Measurements from ENCODE around the gene NEK6. TPM values are rescaled to one million over a fixed set of nuclear protein-coding genes. Genes with fewer than 3 reads are reported as not detected.

The NEK6 gene
- total RNA-seq, 1 donor from 2014 or later, result 7.7 TPM

DNA sequence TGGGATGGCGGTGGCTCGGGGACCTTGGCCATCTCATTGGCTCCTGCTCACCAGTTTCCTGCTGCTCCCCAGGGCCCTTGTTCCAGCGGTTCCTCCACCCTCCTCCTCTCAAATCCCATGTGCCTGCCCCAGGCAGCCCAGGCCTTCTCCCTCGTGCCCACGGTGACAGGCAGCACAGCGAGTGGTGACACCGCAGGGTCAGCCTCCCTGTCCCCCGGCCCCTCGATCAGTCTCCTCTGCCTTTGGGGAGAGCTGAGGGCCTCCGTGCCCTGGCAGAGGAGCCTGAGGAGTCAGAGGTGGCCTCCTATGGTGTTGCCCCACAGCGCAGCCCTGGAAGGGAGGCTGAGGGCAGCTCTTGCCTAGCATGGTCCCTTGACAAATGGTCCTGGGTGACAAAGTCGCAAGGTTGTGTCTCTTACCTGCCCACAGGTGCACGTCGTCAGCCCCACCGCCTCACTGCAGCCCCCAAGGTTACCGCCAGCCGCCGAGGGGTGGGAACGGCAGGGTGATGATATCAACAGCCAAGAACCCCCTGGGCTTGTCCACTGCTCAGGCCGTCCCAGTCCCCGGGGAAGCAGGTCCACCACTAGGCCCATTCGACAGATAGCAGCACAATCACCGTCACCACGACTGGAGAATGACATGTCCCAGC, 49.8 kb downstream of the NEK6 start:
- intact Hi-C loops (cut with micrococcal nuclease), result no loop called here
- DNase-seq (no peak), ATAC-seq (no peak)

DNA sequence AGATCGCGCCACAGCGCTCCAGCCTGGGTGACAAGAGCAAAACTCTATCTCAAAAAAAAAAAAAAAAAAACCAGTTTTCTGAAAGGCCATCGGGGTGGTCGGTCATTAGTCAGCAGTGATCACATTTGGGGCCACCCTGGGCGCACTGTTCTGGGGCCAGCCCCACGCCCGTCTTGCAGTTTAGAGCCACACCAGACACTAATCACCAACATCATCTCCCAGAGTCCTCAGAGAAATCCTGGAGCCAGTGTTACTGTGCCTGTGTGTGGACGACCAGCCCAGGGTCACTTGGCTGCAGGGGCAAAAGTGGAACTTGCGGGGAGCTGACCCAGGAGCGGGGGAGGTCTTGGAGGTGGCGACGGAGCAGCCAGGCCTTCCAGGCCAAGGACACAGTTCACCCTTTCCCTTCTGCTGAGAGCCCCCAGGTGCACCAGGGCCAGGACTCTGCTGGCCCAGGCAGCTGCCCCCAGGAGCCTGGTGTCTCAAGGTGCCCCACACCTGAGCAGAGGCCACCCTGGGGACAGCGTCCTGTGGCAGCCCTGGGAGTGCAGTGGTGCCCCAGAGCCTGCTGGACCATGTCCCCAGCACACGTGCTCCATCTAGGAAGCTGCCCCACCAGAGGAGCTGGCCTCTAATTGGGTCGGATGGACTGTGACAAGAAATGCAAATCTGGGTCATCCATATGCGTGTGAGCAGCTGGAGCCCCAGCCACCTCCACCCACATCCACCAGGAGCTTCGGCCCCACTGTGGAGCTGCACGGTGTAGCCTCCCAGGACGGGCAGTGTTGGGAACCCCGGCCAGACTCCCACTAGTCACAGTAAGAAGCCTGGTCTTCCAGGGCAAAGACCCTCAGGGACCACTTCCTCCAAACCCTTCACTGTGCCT, 51.1 kb downstream of the NEK6 start:
- intact Hi-C loops (cut with micrococcal nuclease), result no loop called here
- DNase-seq (no peak), ATAC-seq (no peak)

DNA sequence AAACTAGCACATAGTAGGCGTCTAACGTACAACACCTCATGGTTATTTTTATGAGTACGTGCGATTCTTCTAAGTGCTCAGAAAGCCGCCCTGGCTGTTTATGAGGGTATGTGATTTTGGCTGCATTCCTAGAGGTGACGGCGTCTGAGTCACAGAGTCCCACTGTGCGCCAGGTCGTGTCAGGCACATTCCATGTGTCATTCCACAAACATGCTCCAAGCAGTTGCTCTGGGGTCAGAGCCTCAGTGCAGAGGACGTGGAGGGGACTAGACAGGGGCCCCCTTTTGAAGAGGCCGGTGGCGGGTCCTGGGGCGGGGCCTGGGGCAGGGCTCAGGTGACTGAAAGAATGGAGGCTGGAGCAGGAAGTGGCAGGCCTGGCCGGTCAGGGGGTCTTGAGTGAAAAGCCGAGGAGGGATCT, 51.9 kb downstream of the NEK6 start:
- intact Hi-C loops (cut with micrococcal nuclease), result no loop called here
- ATAC-seq (peak; percentile 73), DNase-seq (no peak)

DNA sequence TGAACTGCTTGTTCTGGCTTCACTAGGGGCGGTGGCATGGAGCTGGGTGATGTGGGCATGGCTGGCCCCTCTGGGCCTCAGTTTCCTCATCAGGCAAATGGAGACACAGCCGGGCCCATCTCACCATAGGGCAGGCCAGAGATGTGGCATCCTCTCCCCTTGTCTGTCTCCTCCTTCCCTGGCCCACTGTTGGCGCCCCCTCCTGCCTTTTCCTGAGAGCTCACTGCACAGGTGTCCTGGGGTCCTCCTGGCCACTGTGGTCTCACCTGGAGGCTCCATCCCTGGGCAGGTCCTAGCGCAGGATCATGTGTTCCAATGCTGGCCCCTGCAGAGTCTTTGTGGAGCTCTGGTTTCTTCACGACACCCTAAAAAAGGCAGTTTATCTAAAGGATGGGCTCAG, 53.5 kb downstream of the NEK6 start:
- DNase-seq, result no peak
- intact Hi-C loops (cut with micrococcal nuclease), result no loop called here
- no peak for ATAC-seq

DNA sequence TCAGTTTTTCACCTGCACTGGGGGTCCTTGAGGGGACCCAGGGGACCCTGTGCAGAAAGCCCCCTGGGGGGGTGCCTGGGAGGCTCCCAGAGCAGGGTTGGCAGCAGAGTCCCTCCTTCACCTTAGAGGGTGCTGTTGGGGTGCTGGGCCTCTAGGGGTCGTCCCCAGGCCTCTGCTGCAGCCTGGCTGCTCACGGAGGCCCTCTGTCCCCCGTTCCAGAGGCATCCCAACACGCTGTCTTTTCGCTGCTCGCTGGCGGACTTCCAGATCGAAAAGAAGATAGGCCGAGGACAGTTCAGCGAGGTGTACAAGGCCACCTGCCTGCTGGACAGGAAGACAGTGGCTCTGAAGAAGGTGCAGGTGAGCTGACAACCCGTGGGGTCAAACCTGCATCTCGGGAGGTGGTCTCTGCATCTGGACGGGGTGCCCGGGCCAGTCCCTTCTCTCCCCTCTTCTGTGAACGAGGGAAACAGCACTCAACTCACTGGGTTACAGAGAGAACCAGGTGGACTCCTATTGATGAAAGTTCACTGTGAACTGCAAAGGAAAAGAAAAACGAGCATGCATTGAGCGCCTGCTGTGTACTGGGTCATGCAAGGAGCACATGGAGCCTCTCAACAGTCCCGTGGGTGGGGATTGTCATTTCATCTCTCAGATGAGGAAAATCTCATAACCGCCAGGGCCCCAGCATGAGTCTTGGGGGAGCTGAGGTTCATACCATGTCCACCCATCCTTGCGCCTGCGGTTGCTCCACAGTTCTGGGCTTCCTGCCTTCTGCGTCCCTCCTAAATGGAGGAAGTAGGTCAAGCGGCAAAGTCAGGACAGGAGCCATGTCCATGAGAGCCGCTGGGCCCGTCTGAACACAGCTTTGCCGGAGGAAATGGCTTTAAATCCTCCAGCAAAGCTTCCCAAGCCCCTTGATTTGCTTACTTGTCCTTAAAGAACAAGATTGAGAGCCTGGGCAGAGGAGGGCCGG, 54.8 kb downstream of the NEK6 start:
- no peak for ATAC-seq
- no peak for DNase-seq
- intact Hi-C loops (cut with micrococcal nuclease), result no loop called here

DNA sequence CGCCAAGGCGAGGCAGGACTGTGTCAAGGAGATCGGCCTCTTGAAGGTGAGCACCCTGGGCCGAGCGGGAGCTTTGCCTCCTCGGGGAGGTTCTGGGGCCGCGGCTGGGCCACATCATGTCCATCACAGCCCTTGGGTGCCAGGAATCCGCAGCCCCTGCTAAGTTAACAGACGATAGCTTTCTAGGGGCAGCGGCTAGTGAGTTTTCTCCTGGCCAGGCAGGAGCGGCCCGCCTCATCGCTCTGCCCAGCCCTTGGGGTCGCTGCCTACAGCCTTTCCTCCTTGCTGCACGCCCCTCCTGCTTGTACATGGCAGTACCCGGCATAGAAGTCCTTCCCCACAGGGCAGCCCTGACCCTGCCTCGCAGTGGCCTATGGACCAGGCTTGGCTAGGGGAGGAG, 56.2 kb downstream of the NEK6 start:
- DNase-seq (no peak), ATAC-seq (no peak)
- intact Hi-C loops (cut with micrococcal nuclease), result no loop called here

DNA sequence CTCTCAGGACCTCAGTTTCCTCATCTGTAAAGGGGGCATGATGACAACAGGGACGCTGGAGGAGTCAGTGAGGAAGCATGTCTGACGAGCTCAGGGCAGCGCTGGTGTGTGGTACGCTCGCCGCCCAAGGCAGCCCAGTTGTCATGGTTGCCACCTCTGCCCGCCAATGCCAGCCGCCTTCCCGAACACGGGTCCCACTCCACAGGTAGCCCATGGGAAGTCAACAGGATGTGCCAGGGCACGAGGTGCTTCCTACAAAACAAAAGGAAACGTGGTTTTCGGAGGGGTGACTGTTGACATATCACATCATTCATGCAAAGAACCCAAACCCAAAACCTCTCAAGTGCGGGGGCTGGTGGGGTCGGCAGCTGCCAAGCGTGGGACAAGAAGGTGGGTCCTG, 58.1 kb downstream of the NEK6 start:
- DNase-seq (no peak), ATAC-seq (no peak)
- intact Hi-C loops (cut with micrococcal nuclease), result no loop called here

DNA sequence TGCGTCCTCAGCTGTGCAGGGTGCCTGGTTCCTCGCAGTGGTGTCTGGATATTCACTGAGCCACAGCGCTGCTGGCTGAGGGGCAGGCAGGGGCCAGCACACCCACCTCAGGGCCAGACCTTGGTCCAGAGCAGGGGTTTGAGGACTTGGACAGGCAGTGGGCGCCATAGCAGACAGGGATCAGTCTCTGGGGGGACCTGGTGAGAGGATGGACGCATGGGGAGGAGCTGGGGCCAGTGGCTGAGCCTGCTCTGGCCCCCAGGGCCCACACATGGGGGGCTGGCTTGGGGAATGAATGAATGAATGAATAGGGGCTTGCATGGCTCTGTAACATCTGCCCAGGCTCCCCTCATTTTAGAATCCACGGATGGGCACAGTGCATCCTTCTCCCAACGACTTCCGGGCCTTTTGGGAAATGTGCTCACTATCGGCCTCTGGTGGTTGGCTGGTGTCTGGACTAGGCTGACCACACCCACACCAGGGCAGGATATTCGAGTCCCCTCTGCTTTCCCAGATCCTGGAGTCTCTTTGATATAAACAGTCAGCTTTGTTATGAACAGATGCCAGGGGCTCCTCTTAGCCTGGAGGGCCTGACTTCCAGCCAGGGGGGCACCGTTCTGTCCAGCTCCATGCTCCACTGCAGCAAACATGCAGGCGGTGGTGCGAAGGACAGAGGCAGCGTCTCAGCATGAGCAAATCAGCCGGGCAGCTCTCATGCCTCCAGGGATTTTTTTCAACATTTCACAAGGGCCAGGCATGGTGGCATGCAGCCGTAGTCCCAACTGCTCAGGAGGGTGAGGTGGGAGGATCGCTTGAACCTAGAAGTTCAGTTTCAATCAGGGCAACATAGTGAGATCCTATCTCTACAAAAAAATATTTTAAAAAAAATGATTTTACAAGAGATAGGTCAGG, 62.6 kb downstream of the NEK6 start:
- DNase-seq (peak; percentile 76), ATAC-seq (peak; percentile 92)
- intact Hi-C loops (cut with micrococcal nuclease), result no loop called here

DNA sequence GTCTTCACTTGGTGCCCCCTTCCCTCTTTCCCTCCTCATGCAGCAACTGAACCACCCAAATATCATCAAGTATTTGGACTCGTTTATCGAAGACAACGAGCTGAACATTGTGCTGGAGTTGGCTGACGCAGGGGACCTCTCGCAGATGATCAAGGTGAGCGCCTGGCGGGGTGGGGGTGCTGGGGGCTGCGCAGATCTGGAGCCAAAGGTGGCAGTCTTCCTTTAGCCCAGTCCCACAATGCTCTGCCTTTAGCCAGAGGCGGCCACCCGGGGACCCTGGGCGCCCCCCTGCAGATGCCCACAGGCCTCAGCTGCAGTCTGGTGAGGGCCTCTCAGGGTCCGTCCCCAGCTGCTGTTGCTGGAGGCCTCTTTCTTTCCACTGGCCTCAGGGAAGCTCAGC, 63.7 kb downstream of the NEK6 start:
- DNase-seq, result no peak
- ATAC-seq, result no peak
- intact Hi-C loops (cut with micrococcal nuclease), result no loop called here

DNA sequence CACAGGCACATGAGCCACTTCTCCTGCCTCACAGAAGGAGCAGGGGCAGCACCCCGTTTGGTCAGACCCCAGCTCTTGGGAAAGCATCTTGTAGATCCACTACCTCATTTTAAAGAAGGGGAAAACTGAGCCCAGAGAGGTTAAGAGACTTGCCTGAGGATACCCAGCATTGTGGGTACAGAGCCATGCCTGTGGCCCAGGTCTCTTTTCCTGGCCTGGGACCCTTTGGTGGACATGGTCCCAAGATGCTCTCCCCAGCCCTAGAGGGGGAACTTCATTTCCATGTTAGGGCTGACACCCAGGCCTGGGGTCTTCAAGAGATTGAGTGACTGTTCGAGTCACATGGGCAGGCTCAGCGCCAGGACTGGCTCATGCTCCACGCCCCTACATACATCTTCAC, 64.2 kb downstream of the NEK6 start:
- no peak for ATAC-seq

DNA sequence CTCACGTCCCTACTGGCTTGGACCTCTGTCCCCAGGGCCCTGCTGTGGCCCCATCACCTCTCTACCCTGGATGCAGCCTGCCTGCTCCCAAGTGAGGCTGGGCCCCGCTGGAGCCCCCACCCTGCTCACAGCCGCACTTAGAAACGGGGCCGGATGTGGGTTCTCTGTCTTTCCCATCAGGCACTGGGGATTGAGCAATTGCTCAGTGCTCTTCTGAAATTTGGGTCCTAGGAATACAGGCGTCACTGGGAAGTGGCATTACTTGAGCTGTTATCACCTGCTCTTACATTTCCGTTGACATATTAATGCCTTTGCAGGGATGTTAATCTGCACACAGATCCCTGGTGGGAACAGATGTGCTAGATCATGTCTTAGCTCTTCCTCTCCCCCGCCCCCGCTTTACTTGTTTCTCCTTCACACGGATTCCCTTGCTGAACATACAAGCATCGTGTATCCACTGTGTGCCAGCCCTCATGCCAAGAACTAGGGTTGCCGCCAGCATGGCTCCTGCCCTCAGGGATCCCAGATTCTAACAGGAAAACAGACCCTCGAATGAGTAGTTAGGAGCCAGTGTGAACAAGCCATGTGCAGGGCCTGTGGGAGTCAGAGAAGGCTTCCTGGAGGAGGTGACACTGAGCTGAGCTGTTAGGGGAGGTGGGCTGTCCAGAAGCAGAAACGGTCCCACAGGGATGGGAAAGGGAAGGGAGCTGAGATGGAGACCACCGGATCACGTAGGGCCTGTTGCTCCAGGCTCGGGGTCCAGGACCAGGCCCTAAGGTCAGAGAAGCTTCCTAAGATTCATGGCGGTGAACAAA, 65.1 kb downstream of the NEK6 start:
- DNase-seq (no peak), ATAC-seq (no peak)
- intact Hi-C loops (cut with micrococcal nuclease), result no loop called here

More for the DNA sequence above, 64.2 kb downstream of the NEK6 start:
- intact Hi-C loops (cut with micrococcal nuclease), result no loop called here
- no peak for DNase-seq

DNA sequence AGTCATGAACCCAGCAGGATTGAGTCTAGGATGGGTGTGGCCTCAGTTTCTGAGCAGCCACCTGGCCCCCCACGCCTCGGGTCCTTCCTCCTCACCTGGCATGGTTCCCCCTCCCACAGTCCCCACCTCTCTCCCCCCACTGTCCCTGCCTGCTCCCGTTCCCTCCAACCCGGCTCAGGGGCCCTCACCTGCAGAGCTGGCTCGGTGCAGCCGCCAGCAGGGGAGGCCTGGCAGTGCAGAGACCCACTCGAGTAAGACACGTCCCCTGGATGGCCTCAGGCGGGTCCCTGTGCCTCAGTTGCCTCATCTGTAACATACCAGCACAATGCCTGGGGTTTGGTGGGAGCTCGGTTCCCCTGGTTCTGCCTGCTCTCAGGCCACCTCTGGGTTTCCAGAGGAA, 66.2 kb downstream of the NEK6 start:
- ATAC-seq, result no peak
- no peak for DNase-seq
- intact Hi-C loops (cut with micrococcal nuclease), result no loop called here

DNA sequence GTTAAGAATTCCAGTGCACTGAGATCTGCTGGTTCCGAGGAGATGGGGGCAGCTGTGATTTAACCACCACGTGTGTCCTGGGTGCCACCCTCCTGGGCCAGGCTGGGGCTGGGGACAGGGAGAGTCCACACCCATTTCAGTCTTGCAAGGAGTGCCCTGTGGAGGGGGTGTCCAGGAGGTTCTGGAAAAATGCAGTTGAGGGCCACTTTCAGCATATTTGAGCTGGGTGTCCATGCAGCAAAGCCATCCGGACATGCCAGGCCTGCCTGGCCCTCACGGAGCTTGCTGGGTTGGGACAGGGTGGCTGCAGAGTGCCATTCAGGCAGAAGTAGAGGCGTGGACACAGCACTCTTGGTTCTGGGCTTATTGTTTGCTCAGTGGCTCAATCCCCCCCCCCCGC, 68.1 kb downstream of the NEK6 start:
- intact Hi-C loops (cut with micrococcal nuclease), result no loop called here
- no peak for ATAC-seq
- no peak for DNase-seq

DNA sequence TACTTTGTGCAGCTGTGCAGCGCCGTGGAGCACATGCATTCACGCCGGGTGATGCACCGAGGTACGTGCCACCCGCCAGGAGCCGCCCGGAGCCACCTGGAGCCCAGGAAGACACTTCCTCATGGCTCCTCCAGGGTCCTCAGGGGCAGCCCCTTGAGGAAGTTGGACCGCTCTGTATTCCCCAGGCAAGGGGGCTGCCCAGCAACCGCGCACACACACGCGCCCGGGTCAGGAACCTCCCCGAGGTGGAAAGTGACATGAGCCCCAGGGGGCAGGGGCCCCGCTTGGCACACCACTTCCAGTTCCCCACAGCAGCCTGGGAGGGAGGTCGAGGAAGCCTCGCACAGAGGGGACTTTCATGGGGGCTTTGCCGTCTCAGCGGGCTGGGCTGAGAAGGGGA, 68.6 kb downstream of the NEK6 start:
- ATAC-seq, result no peak
- DNase-seq, result no peak
- intact Hi-C loops (cut with micrococcal nuclease), result no loop called here

DNA sequence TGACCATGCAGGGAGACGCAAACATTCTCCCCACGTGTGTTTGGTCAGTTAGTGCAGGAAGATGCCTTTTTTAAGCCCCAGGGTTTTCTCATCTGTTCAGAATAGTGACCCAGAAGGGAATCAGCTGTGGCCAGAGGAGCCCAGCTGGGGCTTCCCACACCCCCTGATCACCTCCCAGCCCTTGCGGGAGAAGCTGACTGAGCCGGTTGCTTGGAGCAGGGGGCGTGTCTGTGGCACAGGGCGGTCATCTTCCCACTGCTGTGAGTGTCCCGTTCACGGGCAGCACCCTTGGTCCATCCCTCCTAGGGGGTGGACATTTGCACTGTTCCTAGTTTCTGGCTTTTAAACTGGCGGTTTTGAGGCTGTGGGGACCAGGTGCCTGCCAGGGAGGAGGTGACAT, 69.7 kb downstream of the NEK6 start:
- intact Hi-C loops (cut with micrococcal nuclease), result no loop called here
- DNase-seq (no peak), ATAC-seq (no peak)

DNA sequence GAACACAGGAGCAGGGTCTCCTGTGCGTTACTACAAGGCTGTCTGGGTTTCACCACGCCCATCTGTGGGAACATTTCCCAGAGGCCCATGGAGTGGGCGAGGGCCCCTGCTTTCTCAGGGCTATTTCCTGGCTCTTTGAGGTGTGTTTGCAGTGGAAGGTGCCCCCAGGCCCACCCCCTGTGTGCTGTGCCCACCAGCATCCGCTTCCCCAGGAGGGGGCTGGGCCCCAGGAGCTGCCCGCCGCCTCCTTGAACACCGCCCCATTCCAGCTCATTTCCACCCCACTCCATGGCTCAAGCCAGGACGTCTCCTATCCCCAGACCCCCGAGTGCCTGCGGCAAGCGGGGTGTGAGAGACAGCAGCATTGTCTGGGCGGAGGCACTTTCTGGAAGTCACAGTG, 70.5 kb downstream of the NEK6 start:
- intact Hi-C loops (cut with micrococcal nuclease), result no loop called here
- DNase-seq, result no peak

DNA sequence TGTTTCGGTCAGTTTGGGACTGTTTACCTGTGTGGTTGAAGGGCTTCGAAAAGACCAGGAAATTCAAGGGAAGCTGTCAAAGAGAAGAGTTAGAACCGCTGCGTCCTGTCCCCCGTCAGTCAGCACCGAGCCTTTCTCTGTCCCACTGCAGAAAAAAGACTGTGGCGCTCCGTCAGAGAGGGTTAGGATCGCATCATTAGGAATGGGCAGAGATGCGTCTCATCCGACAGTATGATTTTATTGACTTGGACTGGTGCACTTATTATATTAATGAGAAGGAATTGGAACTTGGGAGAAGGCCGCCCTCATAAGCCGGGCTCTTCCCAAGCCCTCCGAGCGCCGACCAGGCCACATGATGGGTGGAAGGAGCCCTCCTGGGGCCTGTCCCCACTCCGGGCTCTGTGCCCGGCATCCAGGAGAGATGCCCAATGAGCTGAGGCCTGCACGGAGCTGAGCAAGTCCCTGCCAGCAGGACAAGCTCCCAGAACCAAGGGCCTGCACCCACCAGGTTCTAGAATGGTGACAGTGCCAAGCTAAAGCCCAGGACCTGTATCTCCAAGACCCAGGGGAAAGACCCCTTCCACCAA, 71.5 kb downstream of the NEK6 start:
- ATAC-seq (no peak), DNase-seq (no peak)
- intact Hi-C loops (cut with micrococcal nuclease), result no loop called here

More for the DNA sequence above, 70.5 kb downstream of the NEK6 start:
- ATAC-seq, result no peak
